GM19324 (cell line): ENCODE measurements around the gene DOC2B.
"Not testable (repeated sequence)": the region's sequence is repeated elsewhere in the genome, so short reads cannot be mapped to it uniquely, and the experiment has no call there.

ENCODE experiments used
- ATAC-seq: cut with Tn5 transposase; IDR thresholded peaks from one replicate; pipeline ENCODE4 v1.9.1; 2021; ENCODE audit warnings: mild to moderate bottlenecking, moderate library complexity; ENCODE audit not compliant: unreplicated experiment, low FRiP score

Gene DOC2B

DNA sequence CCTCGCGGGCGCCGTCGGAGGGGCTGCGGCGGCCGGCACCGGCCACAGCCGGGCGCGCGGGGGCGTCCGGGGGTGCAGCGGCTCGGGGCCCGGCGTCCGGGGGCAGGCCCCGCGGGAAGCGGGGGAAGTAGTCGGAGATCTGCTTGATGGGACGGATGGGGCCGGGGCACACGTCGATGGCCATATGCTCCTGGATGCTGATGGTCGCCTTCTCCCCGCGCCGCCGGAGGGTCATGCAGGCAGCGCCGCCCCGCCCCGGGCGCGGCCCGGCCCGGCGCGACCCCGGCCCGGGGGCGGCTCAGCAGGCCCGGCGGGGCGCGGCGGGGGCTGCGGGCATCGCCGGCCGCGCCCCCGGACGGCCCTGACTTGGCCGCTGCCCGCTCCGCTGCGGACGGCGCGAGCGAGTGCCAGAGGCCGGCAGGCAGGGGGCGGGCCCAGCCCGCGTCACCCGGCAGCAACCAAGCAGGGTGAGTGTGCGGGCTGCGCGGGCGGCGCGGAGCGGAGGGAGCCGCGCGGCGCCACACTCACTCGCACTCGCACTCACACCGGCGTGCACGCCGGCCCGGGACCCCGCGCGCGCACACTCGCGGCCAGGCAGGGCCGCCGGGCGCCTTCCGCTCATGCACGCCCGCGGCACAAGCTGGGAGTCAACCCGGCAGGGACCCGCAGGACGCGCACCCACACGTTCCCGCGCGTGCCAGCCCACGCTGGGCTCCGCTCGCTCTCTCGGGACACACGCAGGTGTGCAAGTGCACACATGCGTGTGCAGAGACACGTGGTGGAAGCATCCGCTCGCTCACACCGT, at the start of gene DOC2B:
TSS of gene DOC2B (minus strand) at position 406 of the 805 bp plus-strand sequence. CDS start at position 235, 171 bp downstream.
- no peak for ATAC-seq

DNA sequence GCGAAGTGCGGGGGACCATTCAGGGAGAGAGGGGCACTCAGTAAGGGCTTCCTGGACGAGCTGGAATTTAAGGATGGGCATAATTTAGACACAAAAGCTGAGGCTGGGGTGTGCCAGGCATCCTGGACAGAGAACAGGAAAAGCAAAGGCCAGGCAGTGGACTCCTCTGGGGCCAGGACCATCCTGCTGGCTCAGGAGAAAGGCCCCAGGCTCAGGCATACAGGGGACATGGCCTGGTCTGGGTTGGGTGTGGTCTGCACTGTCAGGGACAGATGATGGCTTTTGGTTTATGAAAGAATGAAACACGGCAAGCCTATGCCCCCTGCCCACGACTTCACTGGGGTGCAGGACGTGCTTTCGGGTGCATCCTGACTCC, 48.9 kb upstream of the DOC2B start:
- ATAC-seq = no peak

DNA sequence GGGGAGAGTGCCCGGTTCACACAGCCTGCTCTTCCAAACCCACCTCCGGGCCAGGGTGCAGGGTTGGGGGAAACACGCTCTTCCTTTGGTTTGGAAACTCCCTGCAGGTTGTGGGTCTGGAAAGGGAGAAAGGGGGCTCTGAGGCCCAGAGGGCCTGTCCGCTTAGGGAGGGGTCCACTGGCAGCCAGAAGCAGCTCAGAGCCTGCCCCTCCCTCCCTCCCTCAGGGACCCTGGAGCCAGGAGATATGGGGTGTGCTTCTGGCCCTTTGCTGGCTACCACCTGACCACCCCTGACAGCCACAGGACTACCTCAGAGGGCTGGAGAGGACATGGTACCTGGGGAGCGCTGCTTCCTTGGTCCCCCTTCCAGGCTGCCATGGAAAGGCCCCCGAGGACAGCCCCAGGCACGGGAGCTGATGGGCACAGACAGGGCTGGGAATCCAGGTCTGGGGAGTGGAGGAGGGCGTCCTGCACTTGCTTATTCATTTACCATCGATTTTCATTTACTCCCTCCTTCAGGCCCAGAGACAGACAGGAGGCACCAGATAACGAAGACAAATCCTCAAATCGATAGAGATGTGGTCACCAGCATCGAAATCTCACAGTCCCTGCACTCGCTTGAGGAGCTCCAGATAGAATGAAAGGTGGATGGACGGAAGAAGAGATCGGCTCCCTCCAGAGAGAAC, 48.4 kb upstream of the DOC2B start:
- ATAC-seq = no peak

DNA sequence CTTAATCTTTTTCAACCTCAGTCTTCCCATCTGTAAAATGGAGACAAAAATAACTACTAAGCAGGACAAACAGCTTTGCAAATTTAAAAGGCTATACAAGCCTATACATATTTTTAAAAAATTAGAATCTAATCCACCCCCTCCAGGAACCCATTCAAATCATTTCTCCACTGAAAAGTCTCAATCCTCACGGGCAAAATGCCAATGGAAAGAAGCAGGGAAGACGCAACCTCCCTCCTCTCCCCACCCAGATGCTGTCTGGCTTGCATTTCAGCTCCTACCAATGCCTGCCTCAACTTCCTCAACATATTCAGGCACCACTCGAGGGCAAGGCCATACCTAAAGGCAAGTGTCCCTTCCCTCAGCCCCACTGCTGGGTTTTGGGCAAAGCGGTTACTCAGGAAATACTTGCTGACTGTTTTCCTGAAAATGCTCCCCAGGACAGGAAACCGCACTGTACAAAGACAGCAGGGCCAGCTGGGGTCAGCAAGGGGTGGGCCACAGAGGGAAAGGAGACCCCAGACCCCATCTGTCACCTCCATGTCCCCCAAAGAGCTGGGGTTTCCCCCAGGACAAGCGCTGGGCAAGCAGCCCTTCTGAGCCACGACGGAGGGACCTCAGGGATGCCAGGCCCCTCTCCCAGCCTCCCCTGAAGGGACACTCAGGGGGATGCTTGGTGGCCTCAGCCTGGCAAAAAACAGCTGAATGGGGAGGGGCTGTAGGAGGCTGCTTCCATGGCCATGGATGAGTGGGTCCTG, 47.7 kb upstream of the DOC2B start:
- no peak for ATAC-seq

DNA sequence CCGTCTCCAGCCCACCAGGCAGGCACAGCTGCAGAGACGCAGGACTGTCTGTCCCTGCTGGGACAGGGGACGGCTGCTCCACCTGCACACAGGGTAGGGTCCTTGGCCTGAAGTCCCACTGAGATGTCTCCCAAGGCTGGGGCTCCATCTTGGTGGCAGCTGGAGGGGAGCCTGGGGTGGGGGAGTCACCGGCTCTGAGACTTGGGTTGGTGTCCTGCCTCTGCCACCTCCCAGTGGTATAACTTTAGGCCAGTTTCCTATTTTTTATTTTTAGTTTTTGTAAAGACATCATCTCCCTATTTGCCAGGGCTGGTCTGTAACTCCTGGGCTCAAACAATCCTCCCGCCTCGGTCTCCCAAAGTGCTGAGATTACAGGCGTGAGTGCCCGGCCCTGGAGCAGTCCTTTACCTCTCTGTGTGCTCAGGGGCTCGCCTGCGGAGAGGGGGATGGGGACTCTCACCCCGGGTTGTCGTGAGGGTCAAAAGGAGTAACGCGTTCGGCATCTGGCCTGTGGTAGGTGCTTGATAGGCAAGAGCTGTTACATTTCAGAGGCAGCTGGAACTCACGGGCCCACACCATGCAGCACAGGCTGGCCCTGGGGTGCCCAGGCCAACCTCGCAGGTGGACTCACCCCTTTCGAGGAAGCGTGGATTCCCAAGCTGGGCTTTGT, 46.6 kb upstream of the DOC2B start:
- no peak for ATAC-seq

DNA sequence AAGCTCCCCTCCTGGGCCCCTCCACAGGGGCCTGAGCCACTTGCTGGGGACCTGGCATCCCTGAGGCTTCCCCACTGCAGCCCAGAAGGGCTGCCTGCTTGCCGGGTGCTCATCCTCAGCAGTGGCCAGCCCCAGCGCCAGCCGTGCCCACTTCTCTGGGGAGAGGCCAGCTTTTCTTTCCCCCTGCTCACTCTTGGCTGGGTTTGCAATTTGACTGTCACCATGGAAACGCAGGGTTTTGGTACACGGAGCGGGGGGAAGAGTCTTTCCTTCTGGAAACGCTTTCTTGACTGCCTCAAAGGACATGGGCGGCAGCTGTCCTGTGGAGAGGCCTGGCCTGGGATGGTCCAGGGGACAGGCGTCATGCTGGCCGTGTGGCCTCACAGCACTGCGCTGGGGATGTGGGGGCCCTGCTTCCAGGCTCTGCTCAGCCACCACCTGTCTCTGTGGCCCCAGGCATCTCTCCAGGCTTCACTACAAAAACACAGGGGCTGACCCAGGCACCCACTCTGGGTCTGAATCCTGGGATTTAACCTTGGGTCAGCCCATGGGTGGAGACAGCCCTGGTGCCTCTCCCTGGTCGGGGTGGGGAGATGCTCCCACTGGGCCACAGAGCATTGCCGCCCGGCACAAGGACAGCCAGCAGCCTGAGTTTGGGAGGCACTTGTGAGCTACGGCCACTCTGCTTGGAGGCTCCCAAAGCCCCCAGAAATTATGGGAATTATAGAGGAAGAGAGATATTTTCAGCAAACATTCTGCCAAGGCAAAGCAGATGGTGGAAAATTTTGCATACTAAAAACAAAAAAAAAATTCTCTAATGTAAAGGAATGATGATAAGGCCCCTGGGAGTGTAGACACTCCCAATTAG, 45.9 kb upstream of the DOC2B start:
- no peak for ATAC-seq

DNA sequence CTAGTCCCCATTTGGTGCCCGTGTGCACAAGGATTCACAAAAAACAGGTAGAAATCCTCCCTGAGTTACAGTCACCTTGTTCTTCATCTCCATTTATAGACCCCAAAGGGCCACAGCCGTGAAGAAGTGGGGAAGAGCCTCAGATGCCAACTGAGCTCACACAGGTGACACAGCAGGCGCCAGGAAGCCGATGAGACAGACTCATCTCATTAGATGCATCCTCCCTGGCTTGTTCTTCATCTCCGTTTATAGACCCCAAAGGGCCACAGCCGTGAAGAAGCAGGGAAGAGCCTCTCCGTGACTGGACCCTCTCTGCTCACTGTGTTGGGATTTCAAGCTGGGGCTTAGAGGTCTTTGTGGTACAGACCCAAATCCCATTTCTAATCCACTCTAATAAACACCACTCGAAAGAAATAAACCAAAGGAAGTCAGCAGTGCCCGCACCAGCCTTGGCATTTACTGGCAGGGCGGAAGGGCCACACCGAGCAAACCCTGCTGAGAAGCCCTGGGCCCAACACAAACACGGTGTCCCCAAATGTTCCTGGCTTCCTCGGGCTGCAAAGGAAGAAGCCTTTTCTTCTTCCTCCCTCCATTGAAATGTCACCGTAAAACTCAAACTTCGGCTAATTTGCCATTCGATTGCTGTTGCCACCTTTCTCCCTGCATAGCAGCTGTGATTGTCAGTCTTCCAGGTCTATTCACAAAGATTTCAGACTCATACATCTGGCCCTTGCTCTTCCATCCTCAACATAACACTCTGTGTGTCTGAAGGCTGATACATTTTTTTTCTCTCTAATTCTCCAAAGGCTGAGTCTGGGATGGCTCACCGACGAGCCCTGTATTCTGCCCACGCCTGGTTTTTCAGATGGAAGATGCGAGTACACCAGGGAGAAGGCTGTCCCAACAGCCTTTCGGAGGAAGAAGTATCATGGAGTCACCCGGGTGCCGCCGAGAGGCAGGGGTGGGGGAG, 44.9 kb upstream of the DOC2B start:
- ATAC-seq = no peak

DNA sequence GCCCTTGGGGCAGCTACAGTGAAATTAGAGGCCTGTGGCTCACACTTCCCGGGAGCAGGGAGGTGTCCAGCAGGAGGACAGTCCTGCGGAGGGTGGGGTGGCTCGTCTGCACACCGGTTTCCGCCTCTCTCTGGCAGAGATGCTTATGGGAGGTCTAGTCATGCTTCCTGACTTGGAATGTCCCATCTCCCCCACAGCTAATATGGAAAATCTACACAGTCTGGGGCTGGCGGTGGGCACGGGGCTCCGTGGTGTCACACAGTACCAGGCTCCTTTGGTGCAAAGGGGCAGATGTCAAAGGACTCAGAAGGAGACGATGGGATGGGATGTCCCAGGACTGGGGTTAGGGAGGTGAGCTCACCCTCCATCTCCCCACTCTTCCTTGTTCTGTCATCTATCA, 44.1 kb upstream of the DOC2B start:
- no peak for ATAC-seq

DNA sequence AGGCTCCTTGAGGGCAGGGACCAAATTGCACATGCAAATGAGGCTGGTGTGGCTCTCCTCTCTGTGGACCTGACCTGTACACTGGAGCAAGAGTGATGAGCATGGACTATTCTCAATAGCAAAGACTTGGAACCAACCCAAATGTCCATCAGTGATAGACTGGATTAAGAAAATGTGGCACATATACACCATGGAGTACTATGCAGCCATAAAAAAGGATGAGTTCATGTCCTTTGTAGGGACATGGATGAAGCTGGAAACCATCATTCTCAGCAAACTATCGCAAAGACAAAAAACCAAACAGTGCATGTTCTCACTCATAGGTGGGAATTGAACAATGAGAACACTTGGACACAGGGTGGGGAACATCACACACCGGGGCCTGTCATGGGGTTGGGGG, 43.1 kb upstream of the DOC2B start:
- not testable (repeated sequence) for ATAC-seq

DNA sequence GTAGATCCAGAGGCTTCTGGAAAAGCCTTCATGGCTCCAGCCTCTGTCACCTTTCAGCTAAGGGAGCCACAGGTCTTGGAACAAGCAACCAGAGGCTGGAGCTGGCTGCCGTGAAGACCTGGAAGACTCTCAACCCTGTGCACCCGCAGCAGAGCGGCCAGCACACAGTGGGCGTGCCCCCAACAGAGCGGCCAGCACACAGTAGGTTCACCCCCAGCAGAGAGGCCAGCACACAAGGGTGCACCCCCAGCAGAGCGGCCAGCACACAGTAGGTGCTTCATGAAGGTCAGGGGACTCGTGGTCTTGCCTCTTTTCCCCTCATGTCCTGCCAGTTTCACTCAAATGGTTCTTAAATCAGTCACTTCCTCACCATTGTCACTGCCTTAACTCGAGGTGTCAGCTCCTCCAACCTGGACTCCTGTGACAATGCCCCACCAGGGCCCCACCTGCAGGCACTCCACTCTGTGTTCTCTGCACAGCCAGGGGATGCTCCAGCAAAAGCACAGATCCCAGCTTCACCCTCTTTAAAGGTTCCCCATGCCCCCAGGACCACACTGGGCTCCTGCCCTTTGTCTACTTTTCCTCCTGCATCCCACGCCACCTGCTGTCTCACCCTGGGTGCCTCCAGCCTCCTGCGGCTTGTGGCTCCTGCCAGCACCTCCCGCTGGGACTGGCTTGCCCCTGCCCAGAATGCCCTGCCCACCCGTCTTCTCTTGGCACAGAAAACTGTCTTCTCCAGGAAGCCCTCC, 42.4 kb upstream of the DOC2B start:
- no peak for ATAC-seq

DNA sequence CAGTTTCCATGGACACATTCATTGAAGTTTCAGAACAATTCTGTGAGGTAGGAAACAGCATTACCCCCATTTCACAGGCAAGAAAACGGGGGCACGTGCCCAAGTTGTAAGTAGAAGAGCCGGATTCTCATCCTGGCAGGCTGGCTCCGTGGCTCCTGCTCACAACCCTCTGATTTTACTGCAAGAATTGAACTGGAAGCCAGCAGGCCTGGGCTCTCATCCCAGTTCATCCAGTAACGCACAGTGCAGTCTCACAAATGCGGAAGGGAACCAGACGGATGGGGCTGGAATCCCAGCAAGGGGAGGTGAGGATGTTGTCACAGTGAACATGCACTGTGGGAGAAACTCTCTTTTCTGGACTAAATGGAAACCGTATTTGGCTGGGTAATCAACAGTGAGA, 40.7 kb upstream of the DOC2B start:
- no peak for ATAC-seq

DNA sequence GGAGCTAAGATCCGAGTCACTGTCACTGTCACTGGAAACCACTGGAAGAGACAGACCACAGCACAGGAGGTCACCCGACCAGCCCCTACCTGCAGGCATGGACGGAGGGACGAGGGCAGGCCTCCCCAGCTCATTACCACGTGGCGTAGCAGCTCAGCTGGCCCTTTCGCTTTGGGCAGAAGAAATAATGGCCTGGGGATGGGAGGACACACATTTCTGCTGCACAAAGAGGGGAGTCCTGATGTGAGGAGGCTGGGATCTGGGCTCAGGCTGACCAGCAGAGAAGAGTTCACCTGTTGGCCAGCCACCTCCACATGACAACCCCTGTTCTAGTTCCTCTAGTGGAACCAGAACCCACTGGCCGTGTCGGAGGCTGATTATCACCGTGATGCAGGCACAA, 38.2 kb upstream of the DOC2B start:
- no peak for ATAC-seq

DNA sequence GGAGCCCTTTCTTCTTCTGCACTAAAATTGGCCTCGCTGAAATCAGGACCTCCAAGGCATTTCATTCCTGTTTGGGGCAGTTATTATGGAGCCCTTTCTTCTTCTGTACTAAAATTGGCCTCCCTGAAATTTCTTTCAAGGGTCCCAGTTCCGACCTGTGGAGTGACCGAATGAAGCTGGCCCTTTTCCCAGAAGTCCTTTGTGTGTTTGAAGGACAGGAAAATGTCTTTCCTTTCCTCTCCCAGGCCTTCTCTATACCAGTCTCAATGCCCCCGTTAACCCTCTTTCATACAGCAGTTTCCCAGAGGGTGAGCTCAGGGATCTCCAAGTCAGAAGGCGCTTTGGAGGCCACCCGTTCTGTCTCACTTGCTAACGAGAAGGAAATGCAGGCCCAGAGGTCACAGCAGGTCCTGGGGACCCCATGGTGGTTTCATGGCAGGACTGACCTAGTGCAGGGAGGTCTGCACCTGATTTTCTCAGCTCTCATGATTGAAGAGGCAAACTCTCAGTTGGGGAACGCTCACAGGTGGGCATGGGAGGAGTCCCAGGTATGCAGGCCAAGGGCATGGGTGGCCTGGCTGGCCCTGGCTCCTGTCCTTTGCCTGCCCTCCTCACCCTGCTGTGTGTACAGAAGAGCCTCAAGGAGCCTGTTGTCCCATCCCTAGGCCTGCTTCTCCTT, 37.1 kb upstream of the DOC2B start:
- no peak for ATAC-seq

DNA sequence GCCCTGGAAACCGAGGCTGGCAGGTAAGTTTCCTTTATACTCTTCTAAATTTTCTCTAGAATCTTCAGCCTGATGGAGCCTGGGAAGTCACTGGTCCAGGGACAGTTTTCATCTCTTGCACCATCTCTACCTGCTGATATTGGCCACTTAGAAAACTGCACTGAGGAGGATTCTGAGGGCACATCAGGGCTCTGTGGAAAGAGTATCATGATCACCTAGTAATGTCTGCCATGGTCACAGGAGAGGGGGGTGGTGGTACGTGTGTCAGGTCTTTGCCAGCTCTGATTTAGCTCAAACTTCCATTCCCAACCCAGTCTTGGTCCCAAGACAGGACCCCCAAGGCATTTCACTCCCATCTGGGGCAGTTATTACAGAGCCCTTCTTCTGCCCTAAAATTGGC, 35.2 kb upstream of the DOC2B start:
- no peak for ATAC-seq

DNA sequence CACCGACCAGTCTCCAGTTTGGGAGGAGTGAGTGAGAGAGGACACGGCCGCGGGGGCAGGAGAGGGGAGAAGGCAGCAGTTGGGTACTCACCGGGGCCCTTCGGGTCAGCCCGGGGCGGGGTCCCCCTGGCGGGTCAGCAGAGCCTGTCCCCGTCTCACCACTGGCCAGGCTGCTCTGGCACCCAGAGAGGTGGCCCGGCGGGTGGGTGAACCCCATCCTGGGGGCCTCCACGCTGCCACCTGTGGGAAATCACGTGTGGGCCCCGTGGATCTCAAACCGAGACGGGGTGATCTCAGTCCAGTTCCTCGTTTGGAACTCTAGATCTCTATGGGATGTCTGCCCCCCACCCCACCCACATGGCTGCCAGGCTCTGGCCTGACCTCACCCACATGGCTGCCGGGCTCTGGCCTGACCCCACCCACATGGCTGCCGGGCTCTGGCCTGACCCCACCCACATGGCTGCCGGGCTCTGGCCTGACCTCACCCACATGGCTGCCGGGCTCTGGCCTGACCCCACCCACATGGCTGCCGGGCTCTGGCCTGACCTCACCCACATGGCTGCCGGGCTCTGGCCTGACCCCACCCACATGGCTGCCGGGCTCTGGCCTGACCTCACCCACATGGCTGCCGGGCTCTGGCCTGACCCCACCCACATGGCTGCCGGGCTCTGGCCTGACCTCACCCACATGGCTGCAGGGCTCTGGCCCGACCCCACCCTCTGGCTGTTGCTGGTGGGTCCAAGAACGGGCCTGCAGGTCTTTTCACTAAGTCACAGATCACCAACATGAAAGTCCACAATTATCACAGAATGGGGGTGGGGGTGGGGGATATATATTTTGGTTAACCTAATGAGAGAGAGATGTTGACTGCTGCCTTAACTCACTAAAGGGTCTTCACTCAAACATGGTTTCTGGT, 34.4 kb upstream of the DOC2B start:
- not testable (repeated sequence) for ATAC-seq

DNA sequence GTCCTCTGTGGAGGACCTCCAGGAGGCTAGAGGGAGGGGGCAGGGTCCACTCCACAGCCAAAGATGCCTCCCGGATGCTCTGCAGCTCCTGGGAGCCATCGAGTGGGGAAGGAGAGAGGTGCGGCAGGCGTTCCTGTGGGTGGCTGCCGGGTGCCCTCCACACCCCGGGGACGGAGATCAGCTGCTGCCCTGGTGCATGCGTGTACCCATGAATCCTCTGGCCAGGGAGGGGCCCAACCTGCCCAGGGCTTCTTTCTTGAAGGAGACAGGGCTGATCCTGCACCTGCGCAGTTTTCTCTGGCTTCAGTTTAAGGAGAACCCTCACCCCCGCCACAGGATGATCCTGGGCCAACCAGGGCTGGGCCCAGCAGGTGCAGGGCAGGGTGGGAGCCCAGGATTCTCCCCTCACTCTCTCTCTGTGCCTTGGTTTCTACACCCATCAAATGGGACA, 33.5 kb upstream of the DOC2B start:
- ATAC-seq = no peak
